ENCODE data around the gene ST8SIA2.

DNA sequence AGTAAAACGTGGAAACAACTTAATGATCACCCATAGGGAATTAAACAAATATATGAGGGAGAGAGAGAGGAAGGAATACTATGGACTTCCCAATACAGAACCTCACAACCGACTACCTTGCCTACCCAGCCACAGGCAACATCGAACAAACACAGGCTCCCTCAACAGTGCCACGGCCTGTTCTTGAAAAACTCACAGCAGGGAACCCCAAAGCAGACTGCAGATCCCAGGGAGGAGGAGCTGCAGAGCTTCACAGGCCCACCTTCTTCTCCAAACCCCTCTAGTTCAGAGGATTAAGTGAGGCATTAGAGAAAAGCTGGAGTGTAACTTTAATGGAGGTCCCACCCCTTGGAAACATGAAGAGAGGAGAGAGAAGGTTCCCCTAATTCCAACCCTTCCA is 110.2 kb downstream of the ST8SIA2 start:
- TF ChIP-seq, protein P1, sequence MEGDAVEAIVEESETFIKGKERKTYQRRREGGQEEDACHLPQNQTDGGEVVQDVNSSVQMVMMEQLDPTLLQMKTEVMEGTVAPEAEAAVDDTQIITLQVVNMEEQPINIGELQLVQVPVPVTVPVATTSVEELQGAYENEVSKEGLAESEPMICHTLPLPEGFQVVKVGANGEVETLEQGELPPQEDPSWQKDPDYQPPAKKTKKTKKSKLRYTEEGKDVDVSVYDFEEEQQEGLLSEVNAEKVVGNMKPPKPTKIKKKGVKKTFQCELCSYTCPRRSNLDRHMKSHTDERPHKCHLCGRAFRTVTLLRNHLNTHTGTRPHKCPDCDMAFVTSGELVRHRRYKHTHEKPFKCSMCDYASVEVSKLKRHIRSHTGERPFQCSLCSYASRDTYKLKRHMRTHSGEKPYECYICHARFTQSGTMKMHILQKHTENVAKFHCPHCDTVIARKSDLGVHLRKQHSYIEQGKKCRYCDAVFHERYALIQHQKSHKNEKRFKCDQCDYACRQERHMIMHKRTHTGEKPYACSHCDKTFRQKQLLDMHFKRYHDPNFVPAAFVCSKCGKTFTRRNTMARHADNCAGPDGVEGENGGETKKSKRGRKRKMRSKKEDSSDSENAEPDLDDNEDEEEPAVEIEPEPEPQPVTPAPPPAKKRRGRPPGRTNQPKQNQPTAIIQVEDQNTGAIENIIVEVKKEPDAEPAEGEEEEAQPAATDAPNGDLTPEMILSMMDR (conservative IDR thresholded peaks at IDR 0.05 in 1 of 2, IDR thresholded peaks at IDR 0.05 in 1 of 2; ENCODE audit: low read depth in 1 of 2, low read length in 2 of 2): no peak
- TF ChIP-seq EZH2 (IDR thresholded peaks at IDR 0.05; ENCODE audit: low read length, missing control alignments): no peak

Measured in fibroblast of lung (primary cell).